Measurements from ENCODE around the gene HDAC11. TPM values are rescaled to one million over a fixed set of nuclear protein-coding genes. Genes with fewer than 3 reads are reported as not detected.
A peak's percentile ranks its signal among the peaks of the same experiment; 100 is the strongest.

HDAC11 gene
- total and polyA plus RNA-seq, 9 of the 15 experiments (the other 6 are each of a cell fraction or from before 2014, with no cell fraction given), result 0.60 to 6.0 (median 4.5) TPM

- peak; percentile 87 for TF ChIP-seq FOXM1 (IDR thresholded peaks at IDR 0.05; ENCODE audit: low read depth)
- no peak for TF ChIP-seq FOXM1 (CRISPR knock-in tag; IDR thresholded peaks at IDR 0.05; ENCODE audit: low read depth)
- peak; percentile 31; the same call in 1 of the 2 replicates for TF ChIP-seq CBX5 (IDR thresholded peaks at IDR 0.05; ENCODE audit: borderline replicate concordance, low read depth)
- peak; percentile 94 for TF ChIP-seq EP300 (IDR thresholded peaks at IDR 0.05; ENCODE audit: low read length)
- TF ChIP-seq TAL1 (IDR thresholded peaks at IDR 0.05), result peak; percentile 95
- no peak for TF ChIP-seq KAT8 (IDR thresholded peaks at IDR 0.05; ENCODE audit: low read depth)
- no peak for TF ChIP-seq IRF1 (CRISPR knock-in tag; IDR thresholded peaks at IDR 0.05; ENCODE audit: borderline replicate concordance)
- TF ChIP-seq NR2C2 (CRISPR knock-in tag; IDR thresholded peaks at IDR 0.05), result no peak
- peak; percentile 62 for TF ChIP-seq NR2C2 (tag; IDR thresholded peaks at IDR 0.05)
- TF ChIP-seq DMBX1 (CRISPR knock-in tag; IDR thresholded peaks at IDR 0.05; ENCODE audit: borderline replicate concordance), result peak; percentile 81; the same call in 1 of the 2 replicates
Observed at GRCh38 chr3:13484851-13485590, 4.9 kb downstream of the HDAC11 start (continued).

All from K562 (cell line).